GM18502 (cell line): ENCODE data around the gene MPC1.

Experiments
- ATAC-seq: cut with Tn5 transposase; IDR thresholded peaks from one replicate; pipeline ENCODE4 v1.9.1; 2021; ENCODE audit warnings: mild to moderate bottlenecking; ENCODE audit not compliant: unreplicated experiment, poor library complexity

The MPC1 gene

GRCh38 chr6:166325383-166326042 lies 57.2 kb downstream of the MPC1 start:
- ATAC-seq, result no peak

GRCh38 chr6:166323395-166323794 lies 59.3 kb downstream of the MPC1 start:
- ATAC-seq, result no peak

GRCh38 chr6:166318649-166319600 lies 63.8 kb downstream of the MPC1 start:
- no peak for ATAC-seq

- no peak for ATAC-seq
Measured at GRCh38 chr6:166318227-166318626, 64.5 kb downstream of the MPC1 start.

GRCh38 chr6:166317261-166318212 lies 65.2 kb downstream of the MPC1 start:
- no peak for ATAC-seq

GRCh38 chr6:166315436-166315835 lies 67.3 kb downstream of the MPC1 start:
- no peak for ATAC-seq
